Breast epithelium (tissue), 4 donors: Measurements from ENCODE around the gene FMNL2. TPM values are rescaled to one million over a fixed set of nuclear protein-coding genes. Genes with fewer than 3 reads are reported as not detected.

Source experiments
- DNase-seq, 2 donors: peaks; one replicate each; pipeline ENCODE4 v3.0.0-alpha.2; 2019; ENCODE audit warnings: low spot score in 2 of 2
- H3K27ac ChIP-seq, 2 donors: fragments of 200-600 bp; sonication (generic) in 1 of 2; one replicate each; pipeline ENCODE4 v1.5.1; 2016 to 2019; ENCODE audit warnings: mild to moderate bottlenecking in 1 of 2
- H3K27me3 ChIP-seq, 2 donors: fragments of 200-600 bp; sonication (generic) in 1 of 2; one replicate each; pipeline versions ENCODE4 v1.5.1 to v1.6.0; 2017 to 2019; ENCODE audit warnings: control low read depth in 1 of 2, mild to moderate bottlenecking in 1 of 2
- H3K36me3 ChIP-seq: fragments of 200-600 bp; one replicate; pipeline ENCODE4 v1.5.1; 2019
- H3K4me1 ChIP-seq, 2 donors: fragments of 200-600 bp; sonication (generic); one replicate each; pipeline ENCODE4 v1.5.1; 2016 to 2019; ENCODE audit warnings: control low read depth in 1 of 2
- H3K4me3 ChIP-seq, 3 donors: fragments of 200-600 bp; sonication (generic); 1 replicate in 2 of 3; 2 replicates in 1 of 3; pipeline ENCODE4 v1.5.1; 2016 to 2019; ENCODE audit warnings: mild to moderate bottlenecking in 3 of 3, moderate library complexity in 2 of 3
- H3K9me3 ChIP-seq, 2 donors: fragments of 200-600 bp; sonication (generic) in 1 of 2; one replicate each; pipeline ENCODE4 v1.5.1; 2016 to 2019; ENCODE audit warnings: control low read depth in 1 of 2
- POLR2A ChIP-seq: fragments of 450-650 bp; IDR thresholded peaks from one replicate; pipeline ENCODE4 v1.6.1; 2016; ENCODE audit warnings: antibody characterized with exemption, mild to moderate bottlenecking, moderate library complexity
- POLR2AphosphoS5 ChIP-seq, 3 donors: sonication (generic); formaldehyde crosslinking; IDR thresholded peaks; one replicate each; pipeline ENCODE4 v1.6.1; 2017; ENCODE audit warnings: antibody characterized with exemption in 3 of 3
- intact Hi-C: fragments of 100-400 bp; cut with DNase I; formaldehyde crosslinking; loops from one replicate; pipeline ENCODE4 v1.15.1; 2023; ENCODE audit warnings: low total_unique reads
- total RNA-seq, 3 donors: library from RNA; depleted of rRNA; stranded (reverse); fragments of >200 nt; gene quantifications; one replicate each; pipeline ENCODE4 v1.1.0, GENCODE V29; 2016
- TF ChIP-seq, protein P1 (sequence below), 3 donors: fragments of 450-650 bp; IDR thresholded peaks; one replicate each; pipeline ENCODE4 v1.5.1; 2016 to 2017; ENCODE audit warnings: antibody characterized with exemption in 3 of 3, mild to moderate bottlenecking in 3 of 3, moderate library complexity in 3 of 3

The FMNL2 gene
- total RNA-seq, 3 donors from 2014 or later: 36.1 to 78.1 (median 40.0) TPM

- DNase-seq: no peak
- no peak overlapping the region for H3K4me3 ChIP-seq
- peaks cover 0 to 10% of the 10 kb centered on the region in 2 donors for H3K4me1 ChIP-seq
- H3K9me3 ChIP-seq: no peaks in the 10 kb centered on the region
- no peak overlapping the region for H3K27ac ChIP-seq
- intact Hi-C loops: no loop called here
- TF ChIP-seq POLR2AphosphoS5 (IDR thresholded peaks at IDR 0.05) (no peak), POLR2A (no peak)
- TF ChIP-seq, protein P1, sequence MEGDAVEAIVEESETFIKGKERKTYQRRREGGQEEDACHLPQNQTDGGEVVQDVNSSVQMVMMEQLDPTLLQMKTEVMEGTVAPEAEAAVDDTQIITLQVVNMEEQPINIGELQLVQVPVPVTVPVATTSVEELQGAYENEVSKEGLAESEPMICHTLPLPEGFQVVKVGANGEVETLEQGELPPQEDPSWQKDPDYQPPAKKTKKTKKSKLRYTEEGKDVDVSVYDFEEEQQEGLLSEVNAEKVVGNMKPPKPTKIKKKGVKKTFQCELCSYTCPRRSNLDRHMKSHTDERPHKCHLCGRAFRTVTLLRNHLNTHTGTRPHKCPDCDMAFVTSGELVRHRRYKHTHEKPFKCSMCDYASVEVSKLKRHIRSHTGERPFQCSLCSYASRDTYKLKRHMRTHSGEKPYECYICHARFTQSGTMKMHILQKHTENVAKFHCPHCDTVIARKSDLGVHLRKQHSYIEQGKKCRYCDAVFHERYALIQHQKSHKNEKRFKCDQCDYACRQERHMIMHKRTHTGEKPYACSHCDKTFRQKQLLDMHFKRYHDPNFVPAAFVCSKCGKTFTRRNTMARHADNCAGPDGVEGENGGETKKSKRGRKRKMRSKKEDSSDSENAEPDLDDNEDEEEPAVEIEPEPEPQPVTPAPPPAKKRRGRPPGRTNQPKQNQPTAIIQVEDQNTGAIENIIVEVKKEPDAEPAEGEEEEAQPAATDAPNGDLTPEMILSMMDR (IDR thresholded peaks at IDR 0.05): no peak
- peaks cover 9% of the 10 kb centered on the region for H3K36me3 ChIP-seq
- H3K27me3 ChIP-seq: no peaks in the 10 kb centered on the region
Measured at GRCh38 chr2:152651834-152652233, 316.9 kb downstream of the FMNL2 start.

- no peak for DNase-seq
- H3K27ac ChIP-seq: no peak overlapping the region
- H3K27me3 ChIP-seq: no peaks in the 10 kb centered on the region
- no peaks in the 10 kb centered on the region for H3K9me3 ChIP-seq
- H3K36me3 ChIP-seq: peaks cover 9% of the 10 kb centered on the region
- intact Hi-C loops: no loop called here
- TF ChIP-seq, protein P1 (IDR thresholded peaks at IDR 0.05): no peak
- no peak for TF ChIP-seq POLR2A
- TF ChIP-seq POLR2AphosphoS5 (IDR thresholded peaks at IDR 0.05): no peak
- no peaks in the 10 kb centered on the region for H3K4me1 ChIP-seq
- H3K4me3 ChIP-seq: no peak overlapping the region
Measured at GRCh38 chr2:152655880-152656279, 320.9 kb downstream of the FMNL2 start.

- Histone ChIP-seq H3K27me3 (no peaks in the 10 kb centered on the region), H3K36me3 (peaks cover 9% of the 10 kb centered on the region)
Measured at GRCh38 chr2:152657043-152657442, 322.1 kb downstream of the FMNL2 start.

DNA sequence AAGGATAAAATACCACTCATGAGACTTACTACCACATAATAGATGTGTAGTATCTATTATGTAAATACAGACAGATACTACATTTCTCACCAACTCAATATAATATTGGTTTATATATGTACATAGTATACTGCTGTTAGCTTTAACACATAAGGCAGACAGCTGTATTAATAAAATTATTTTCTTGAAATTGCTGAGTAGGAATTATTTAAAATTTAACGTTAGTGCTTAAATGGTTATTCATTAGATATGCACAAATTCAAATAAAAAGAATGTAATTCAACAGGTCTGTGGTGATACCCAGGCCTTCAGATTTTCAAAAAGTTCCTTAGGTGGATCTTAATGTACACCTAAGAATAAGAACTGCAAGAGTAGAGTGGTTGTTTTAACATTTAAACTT lies 323.2 kb downstream of the FMNL2 start:
- no peak for TF ChIP-seq POLR2AphosphoS5 (IDR thresholded peaks at IDR 0.05)
- TF ChIP-seq, protein P1 (IDR thresholded peaks at IDR 0.05): no peak
- no peak for DNase-seq
- H3K4me1 ChIP-seq: no peaks in the 10 kb centered on the region
- intact Hi-C loops: no loop called here
- H3K27me3 ChIP-seq: no peaks in the 10 kb centered on the region
- H3K27ac ChIP-seq: no peak overlapping the region
- no peak overlapping the region for H3K4me3 ChIP-seq
- H3K36me3 ChIP-seq: peaks cover 10% of the 10 kb centered on the region
- H3K9me3 ChIP-seq: no peaks in the 10 kb centered on the region

More at GRCh38 chr2:152657043-152657442, 322.1 kb downstream of the FMNL2 start:
- TF ChIP-seq POLR2AphosphoS5 (IDR thresholded peaks at IDR 0.05) (no peak), POLR2A (no peak)
- TF ChIP-seq, protein P1 (IDR thresholded peaks at IDR 0.05): no peak
- H3K4me1 ChIP-seq: no peaks in the 10 kb centered on the region
- no peak overlapping the region for H3K4me3 ChIP-seq
- no peak overlapping the region for H3K27ac ChIP-seq
- DNase-seq: no peak
- intact Hi-C loops: no loop called here
- H3K9me3 ChIP-seq: no peaks in the 10 kb centered on the region

DNA sequence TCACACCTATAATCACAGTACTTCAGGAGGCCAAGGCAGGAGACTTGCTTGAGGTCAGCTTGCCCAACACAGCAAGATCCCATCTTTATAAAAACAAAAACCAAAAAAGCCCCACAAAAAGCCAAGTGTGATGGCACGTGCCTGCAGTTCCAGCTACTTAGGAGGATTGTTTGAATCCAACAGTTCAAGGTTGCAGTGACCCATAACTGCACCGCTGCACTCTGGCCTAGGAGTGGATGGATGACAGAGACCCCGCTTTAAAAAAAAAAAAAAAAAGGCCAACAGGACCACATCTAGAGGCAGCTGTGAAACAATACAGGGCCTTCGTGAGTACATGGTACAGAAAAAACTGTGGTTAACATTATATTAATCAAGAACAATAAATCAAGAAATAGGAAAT lies 326.1 kb downstream of the FMNL2 start:
- Histone ChIP-seq H3K36me3 (peaks cover 5% of the 10 kb centered on the region), H3K9me3 (no peaks in the 10 kb centered on the region), H3K4me3 (no peak overlapping the region), H3K27me3 (no peaks in the 10 kb centered on the region), H3K4me1 (no peaks in the 10 kb centered on the region), H3K27ac (no peak overlapping the region)
- TF ChIP-seq POLR2AphosphoS5 (IDR thresholded peaks at IDR 0.05) (no peak), POLR2A (no peak)
- TF ChIP-seq, protein P1 (IDR thresholded peaks at IDR 0.05): no peak
- intact Hi-C loops: no loop called here
- no peak for DNase-seq
